Upper lobe of left lung (tissue), 6 donors: Measurements from ENCODE around the gene MEF2C. TPM values are rescaled to one million over a fixed set of nuclear protein-coding genes. Genes with fewer than 3 reads are reported as not detected.

Experiments
- ATAC-seq, 2 donors: fragments of 200-7000 bp; cut with Tn5 transposase; one replicate each; pipeline ENCODE4 v1.9.1; 2022; ENCODE audit warnings: mild to moderate bottlenecking in 2 of 2, moderate library complexity in 2 of 2; ENCODE audit not compliant: low FRiP score in 2 of 2
- DNase-seq, 2 donors: peaks; one replicate each; pipeline ENCODE4 v3.0.0-alpha.2; 2019 to 2020
- H3K27ac ChIP-seq, 4 donors: fragments of 200-600 bp; sonication (generic); one replicate each; pipeline ENCODE4 v1.5.1; 2016 to 2019
- H3K27me3 ChIP-seq, 4 donors: fragments of 200-600 bp; sonication (generic); one replicate each; pipeline ENCODE4 v1.5.1; 2017 to 2019
- H3K36me3 ChIP-seq, 4 donors: fragments of 200-600 bp; sonication (generic); one replicate each; pipeline ENCODE4 v1.5.1; 2016 to 2019
- H3K4me1 ChIP-seq, 4 donors: fragments of 200-600 bp; sonication (generic); one replicate each; pipeline ENCODE4 v1.5.1; 2018 to 2019
- H3K4me3 ChIP-seq, 4 donors: fragments of 200-600 bp; sonication (generic); one replicate each; pipeline ENCODE4 v1.5.1; 2017 to 2019; ENCODE audit warnings: mild to moderate bottlenecking in 2 of 4, moderate library complexity in 1 of 4
- H3K9me3 ChIP-seq, 4 donors: fragments of 200-600 bp; sonication (generic); one replicate each; pipeline ENCODE4 v1.5.1; 2018 to 2019
- EP300 ChIP-seq, 4 donors: sonication (generic); formaldehyde crosslinking; IDR thresholded peaks; one replicate each; pipeline ENCODE4 v1.5.1; 2017; ENCODE audit warnings: antibody characterized with exemption in 4 of 4, control low read depth in 2 of 4
- POLR2A ChIP-seq, 4 donors: fragments of 450-650 bp; IDR thresholded peaks; one replicate each; pipeline ENCODE4 v1.5.1; 2016 to 2017; ENCODE audit warnings: antibody characterized with exemption in 4 of 4, mild to moderate bottlenecking in 2 of 4
- POLR2AphosphoS5 ChIP-seq, 2 donors: sonication (generic); formaldehyde crosslinking; IDR thresholded peaks; one replicate each; pipeline ENCODE4 v1.5.1; 2017; ENCODE audit warnings: antibody characterized with exemption in 2 of 2
- WGBS, 2 donors: methylation state at CpG; one replicate each; pipeline ENCODE4 v1.1.5; 2017 to 2018; 5-methylcytosine and 5-hydroxymethylcytosine counted together
- total RNA-seq, 6 donors: library from RNA; depleted of rRNA in 4 of 6; stranded (reverse); fragments of >200 nt in 4 of 6; gene quantifications; one replicate each; pipeline versions ENCODE4 v1.1.0 to v1.2.1, GENCODE V29; 2016 to 2021
- TF ChIP-seq, protein P1 (sequence below), 6 experiments: fragments of 450-650 bp in 4 of 6; fragments of 200-600 bp in 2 of 6; sonication (generic) in 2 of 6; IDR thresholded peaks; one replicate each; pipeline ENCODE4 v1.5.1; 2016 to 2019; ENCODE audit warnings: antibody characterized with exemption in 6 of 6
- donor health status: DM: no; HTN: no; CAD: no; lungs with moderate emphysema.
- donor health status: DM: no; HTN: yes; CAD: no; lungs with severe emphysema.

The MEF2C gene
- total RNA-seq, 6 donors from 2014 or later, result 20.5 to 46.2 (median 35.8) TPM

DNA sequence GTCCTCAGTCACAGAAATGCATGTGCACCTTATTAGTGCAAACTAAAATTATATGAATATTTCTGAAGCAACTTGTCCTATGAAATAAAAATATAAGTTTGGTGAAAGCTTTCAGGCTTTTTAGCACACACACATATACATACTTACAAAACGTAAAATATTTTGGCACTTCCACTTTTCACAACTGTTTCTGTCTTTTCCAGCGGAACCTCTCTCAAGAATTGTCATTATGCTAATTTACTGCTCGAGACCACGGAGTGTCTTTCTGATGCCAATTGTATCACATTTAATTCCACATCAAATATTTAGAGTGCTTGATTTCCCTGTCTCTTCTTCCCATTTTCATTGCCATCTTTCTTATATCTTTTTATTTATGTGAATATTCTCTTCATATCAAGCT, 100.4 kb downstream of the MEF2C start:
- Histone ChIP-seq H3K4me3 (no peak overlapping the region), H3K36me3 (no peaks in the 10 kb centered on the region), H3K27me3 (no peaks in the 10 kb centered on the region), H3K27ac (no peak overlapping the region), H3K9me3 (no peaks in the 10 kb centered on the region), H3K4me1 (peaks cover 12 to 32% (median 18%) of the 10 kb centered on the region in 4 donors)
- ATAC-seq, result no peak
- WGBS, 2 donors, result 70 to 82% methylated on average over 4 of the region's 4 CpGs
- TF ChIP-seq EP300 (IDR thresholded peaks at IDR 0.05), result no peak
- no peak for TF ChIP-seq POLR2AphosphoS5 (IDR thresholded peaks at IDR 0.05)
- no peak for TF ChIP-seq POLR2A (IDR thresholded peaks at IDR 0.05)
- TF ChIP-seq, protein P1, sequence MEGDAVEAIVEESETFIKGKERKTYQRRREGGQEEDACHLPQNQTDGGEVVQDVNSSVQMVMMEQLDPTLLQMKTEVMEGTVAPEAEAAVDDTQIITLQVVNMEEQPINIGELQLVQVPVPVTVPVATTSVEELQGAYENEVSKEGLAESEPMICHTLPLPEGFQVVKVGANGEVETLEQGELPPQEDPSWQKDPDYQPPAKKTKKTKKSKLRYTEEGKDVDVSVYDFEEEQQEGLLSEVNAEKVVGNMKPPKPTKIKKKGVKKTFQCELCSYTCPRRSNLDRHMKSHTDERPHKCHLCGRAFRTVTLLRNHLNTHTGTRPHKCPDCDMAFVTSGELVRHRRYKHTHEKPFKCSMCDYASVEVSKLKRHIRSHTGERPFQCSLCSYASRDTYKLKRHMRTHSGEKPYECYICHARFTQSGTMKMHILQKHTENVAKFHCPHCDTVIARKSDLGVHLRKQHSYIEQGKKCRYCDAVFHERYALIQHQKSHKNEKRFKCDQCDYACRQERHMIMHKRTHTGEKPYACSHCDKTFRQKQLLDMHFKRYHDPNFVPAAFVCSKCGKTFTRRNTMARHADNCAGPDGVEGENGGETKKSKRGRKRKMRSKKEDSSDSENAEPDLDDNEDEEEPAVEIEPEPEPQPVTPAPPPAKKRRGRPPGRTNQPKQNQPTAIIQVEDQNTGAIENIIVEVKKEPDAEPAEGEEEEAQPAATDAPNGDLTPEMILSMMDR (IDR thresholded peaks at IDR 0.05), result no peak
- no peak for DNase-seq

DNA sequence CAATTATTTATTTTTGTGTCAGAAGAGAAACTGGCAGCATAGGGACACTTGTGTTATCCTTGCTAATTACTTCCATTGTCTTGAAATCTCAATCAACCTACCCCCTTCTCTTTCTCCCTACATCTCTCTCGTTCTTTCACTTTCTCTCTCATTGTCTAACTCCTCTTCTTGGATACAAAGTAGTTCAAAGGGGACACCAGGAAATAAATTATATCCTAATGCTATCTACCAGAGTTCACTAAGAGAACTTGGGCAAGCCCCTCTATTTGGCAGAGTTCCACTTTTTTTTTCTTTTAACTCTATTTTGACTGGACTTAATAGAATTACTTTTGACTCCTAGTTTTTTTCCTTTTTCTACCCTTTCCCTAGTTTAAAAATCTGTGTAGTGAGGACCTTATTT, 102.2 kb downstream of the MEF2C start:
- ATAC-seq (no peak), DNase-seq (no peak)
- Histone ChIP-seq H3K36me3 (no peaks in the 10 kb centered on the region), H3K27me3 (no peaks in the 10 kb centered on the region), H3K4me1 (peaks cover 4 to 21% (median 7%) of the 10 kb centered on the region in 4 donors), H3K9me3 (no peaks in the 10 kb centered on the region), H3K4me3 (no peak overlapping the region), H3K27ac (no peak overlapping the region)
- TF ChIP-seq POLR2AphosphoS5 (IDR thresholded peaks at IDR 0.05) (no peak), POLR2A (IDR thresholded peaks at IDR 0.05) (no peak), EP300 (IDR thresholded peaks at IDR 0.05) (no peak)
- TF ChIP-seq, protein P1 (IDR thresholded peaks at IDR 0.05), result no peak
- WGBS, 2 donors, result 47 to 71% methylated on average over 1 of the region's 1 CpG

DNA sequence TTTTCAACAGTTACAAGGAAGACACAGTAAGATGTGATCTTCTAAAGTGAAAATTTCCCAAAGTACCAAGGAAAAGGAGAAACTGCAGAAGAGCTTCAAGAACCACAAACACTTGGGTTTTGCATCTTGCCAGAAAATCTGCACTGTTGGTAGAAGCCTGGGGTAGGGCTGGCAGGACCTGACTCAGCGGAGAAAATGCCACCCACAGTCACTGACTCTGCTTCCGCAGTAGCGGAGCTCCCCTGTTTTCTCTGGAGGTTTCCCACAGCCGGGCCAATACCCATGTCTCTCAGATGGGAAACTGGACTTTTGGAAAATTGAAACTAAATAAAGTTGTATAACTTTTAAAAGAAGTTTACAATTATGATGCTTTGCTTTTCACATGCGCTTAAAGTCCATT, 104.2 kb downstream of the MEF2C start:
- peaks cover 0 to 9% (median 0%) of the 10 kb centered on the region in 4 donors for H3K4me1 ChIP-seq
- whole genome bisulfite sequencing, 2 donors, result 73 to 81% methylated on average over 5 of the region's 5 CpGs
- no peak for TF ChIP-seq POLR2AphosphoS5 (IDR thresholded peaks at IDR 0.05)
- no peak for TF ChIP-seq EP300 (IDR thresholded peaks at IDR 0.05)
- TF ChIP-seq, protein P1 (IDR thresholded peaks at IDR 0.05), result no peak
- TF ChIP-seq POLR2A (IDR thresholded peaks at IDR 0.05), result no peak
- no peaks in the 10 kb centered on the region for H3K9me3 ChIP-seq
- peak in 1 of 2 donors; percentile 77 for ATAC-seq
- no peak overlapping the region for H3K27ac ChIP-seq
- H3K36me3 ChIP-seq, result no peaks in the 10 kb centered on the region
- DNase-seq, result no peak
- H3K27me3 ChIP-seq, result no peaks in the 10 kb centered on the region
- no peak overlapping the region for H3K4me3 ChIP-seq

DNA sequence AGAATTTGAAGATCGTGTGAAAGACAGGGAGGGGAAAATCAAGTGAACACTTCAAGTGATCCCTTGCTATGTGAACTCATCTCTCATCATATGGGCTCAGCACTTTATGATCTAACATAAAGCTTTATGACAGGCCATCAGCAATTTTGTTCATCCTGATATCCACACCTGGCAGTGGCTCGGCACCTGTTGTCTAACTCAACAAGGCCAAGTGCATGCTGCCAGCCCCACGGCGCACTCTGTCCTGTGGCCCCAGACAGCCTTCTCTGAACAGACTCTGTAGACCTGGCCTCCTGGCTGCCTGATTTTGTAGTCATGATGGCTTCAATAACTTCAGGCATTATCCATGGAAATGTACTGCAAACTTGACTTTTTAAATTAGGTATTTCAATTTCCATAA, 106.3 kb downstream of the MEF2C start:
- DNase-seq (peak in 1 of 2 donors; percentile 22), ATAC-seq (no peak)
- TF ChIP-seq, protein P1 (IDR thresholded peaks at IDR 0.05), result no peak
- TF ChIP-seq POLR2AphosphoS5 (IDR thresholded peaks at IDR 0.05) (no peak), EP300 (IDR thresholded peaks at IDR 0.05) (no peak), POLR2A (IDR thresholded peaks at IDR 0.05) (no peak)
- no peaks in the 10 kb centered on the region for H3K9me3 ChIP-seq
- no peak overlapping the region for H3K4me3 ChIP-seq
- peaks cover 0 to 9% (median 0%) of the 10 kb centered on the region in 4 donors for H3K4me1 ChIP-seq
- peaks cover 0 to 5% (median 0%) of the 10 kb centered on the region in 4 donors for H3K36me3 ChIP-seq
- no peaks in the 10 kb centered on the region for H3K27me3 ChIP-seq
- H3K27ac ChIP-seq, result no peak overlapping the region
- WGBS, 2 donors, result 92 to 98% methylated on average over 4 of the region's 4 CpGs

DNA sequence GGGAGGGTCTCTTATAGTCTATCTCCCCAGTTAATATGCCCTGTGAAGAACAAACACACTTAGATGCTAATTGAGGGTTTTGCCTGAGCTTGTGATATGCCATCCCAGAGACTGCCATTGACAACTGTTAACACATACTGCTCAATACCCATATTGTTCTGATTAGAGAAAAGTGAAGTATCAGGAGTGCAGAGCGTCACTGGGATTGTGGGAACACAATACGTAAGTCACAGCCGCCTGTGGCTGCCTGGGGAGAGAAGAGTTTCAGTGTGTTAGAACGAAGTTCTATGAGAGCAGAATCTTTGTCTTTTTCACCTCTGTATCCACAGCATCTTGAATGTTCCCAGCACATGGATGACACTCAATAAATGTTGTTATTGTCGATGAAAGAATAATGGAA, 110.2 kb downstream of the MEF2C start:
- Histone ChIP-seq H3K36me3 (peaks cover 0 to 5% (median 0%) of the 10 kb centered on the region in 4 donors), H3K4me1 (no peaks in the 10 kb centered on the region), H3K27ac (no peak overlapping the region), H3K9me3 (no peaks in the 10 kb centered on the region), H3K27me3 (no peaks in the 10 kb centered on the region), H3K4me3 (no peak overlapping the region)
- WGBS, 2 donors, result 94 to 95% methylated on average over 5 of the region's 5 CpGs
- TF ChIP-seq EP300 (IDR thresholded peaks at IDR 0.05), result no peak
- TF ChIP-seq POLR2AphosphoS5 (IDR thresholded peaks at IDR 0.05), result no peak
- TF ChIP-seq POLR2A (IDR thresholded peaks at IDR 0.05), result no peak
- TF ChIP-seq, protein P1 (IDR thresholded peaks at IDR 0.05), result no peak
- no peak for ATAC-seq
- no peak for DNase-seq
